Heart left ventricle (tissue), 13 donors: ENCODE data around the gene MDM4.

ENCODE experiments used
- CTCF ChIP-seq, 12 donors: fragments of 200-600 bp; sonication (generic) in 4 of 12; IDR thresholded peaks; one replicate each; pipeline versions ENCODE4 v1.5.0 to v1.8.0; 2018 to 2022; ENCODE audit warnings: antibody characterized with exemption in 12 of 12, mild to moderate bottlenecking in 5 of 12
- POLR2A ChIP-seq, 2 donors: fragments of 450-650 bp; IDR thresholded peaks; one replicate each; pipeline ENCODE4 v1.6.1; 2017; ENCODE audit warnings: antibody characterized with exemption in 2 of 2, mild to moderate bottlenecking in 2 of 2, moderate library complexity in 2 of 2
- donor health status: ischemic (EF 13 %, LVEDD 7.1; RV severe dilation, severe dysfunction).
- donor health status: DM: no; HTN: yes; CAD: no.
- donor health status: DM: no; HTN: no; CAD: no.
- donor health status: ischemic (EF 25% LVEDD 6.9; RV normal size, moderate dysfunction).
- donor health status: ischemic (EF 25% LVEDD 5.7; RV mildly dilated, moderate dysfunction).
- donor health status: ischemic (EF 35%, LVEDD 5.7; RV mildly dilated, moderate dysfunction).
- donor health status: nonischemic (EF 11% LVEDD 7.7; RV severe dilation, severe dysfunction).
- donor health status: DM: yes; HTN: yes; CAD: no.
- donor health status: PGD.
- donor health status: ischemic (EF 29% LVEDD 5.4; RV normal size, mild dysfunction).
- donor health status: nonischemic (EF 23%, LVEDD 6.1; RV moderate dilation, normal function).

- TF ChIP-seq CTCF (IDR thresholded peaks at IDR 0.05) (no peak), POLR2A (IDR thresholded peaks at IDR 0.05) (no peak)
Measured at GRCh38 chr1:204563780-204564179, 47.6 kb downstream of the MDM4 start.
